IPS-15b (cell line): ENCODE measurements around the gene SLC37A1.

ENCODE experiments used
- H3K27me3 ChIP-seq: one replicate; pipeline ENCODE4 v1.6.1; 2013; ENCODE audit warnings: low read length; ENCODE audit not compliant: control insufficient read depth, insufficient read depth
- H3K36me3 ChIP-seq: one replicate; pipeline ENCODE4 v1.6.1; 2013; ENCODE audit warnings: low read length; ENCODE audit not compliant: control insufficient read depth, insufficient read depth
- H3K4me1 ChIP-seq: one replicate; pipeline ENCODE4 v1.6.1; 2013; ENCODE audit warnings: mild to moderate bottlenecking, low read length; ENCODE audit not compliant: control insufficient read depth, insufficient read depth
- H3K4me3 ChIP-seq: one replicate; pipeline ENCODE4 v1.5.1; 2013; ENCODE audit warnings: low read depth, low read length
- H3K9ac ChIP-seq: one replicate; pipeline ENCODE4 v1.6.1; 2013; ENCODE audit warnings: low read depth, mild to moderate bottlenecking, low read length
- H3K9me3 ChIP-seq: one replicate; pipeline ENCODE4 v1.6.1; 2013; ENCODE audit warnings: mild to moderate bottlenecking, low read length; ENCODE audit not compliant: control insufficient read depth, insufficient read depth

Gene SLC37A1

GRCh38 chr21:42533306-42533962, 19.8 kb downstream of the SLC37A1 start:
- H3K36me3 ChIP-seq = peaks cover 3% of the 10 kb centered on the region
- H3K9me3 ChIP-seq = no peaks in the 10 kb centered on the region
- no peak overlapping the region for H3K9ac ChIP-seq
- H3K27me3 ChIP-seq = no peaks in the 10 kb centered on the region
- no peak overlapping the region for H3K4me3 ChIP-seq
- peaks cover 3% of the 10 kb centered on the region for H3K4me1 ChIP-seq

- Histone ChIP-seq H3K9ac (no peak overlapping the region), H3K4me3 (no peak overlapping the region), H3K27me3 (no peaks in the 10 kb centered on the region), H3K9me3 (no peaks in the 10 kb centered on the region), H3K4me1 (peaks cover 3% of the 10 kb centered on the region), H3K36me3 (peaks cover 3% of the 10 kb centered on the region)
Observed at GRCh38 chr21:42533963-42534355, 20.3 kb downstream of the SLC37A1 start.

- Histone ChIP-seq H3K36me3 (peaks cover 3% of the 10 kb centered on the region), H3K4me3 (no peak overlapping the region), H3K9ac (no peak overlapping the region), H3K4me1 (peaks cover 3% of the 10 kb centered on the region), H3K9me3 (no peaks in the 10 kb centered on the region), H3K27me3 (no peaks in the 10 kb centered on the region)
Observed at GRCh38 chr21:42534421-42535378, 21.0 kb downstream of the SLC37A1 start.

GRCh38 chr21:42535602-42536171, 22.0 kb downstream of the SLC37A1 start:
- Histone ChIP-seq H3K27me3 (no peaks in the 10 kb centered on the region), H3K4me3 (no peak overlapping the region), H3K9ac (no peak overlapping the region), H3K36me3 (peaks cover 3% of the 10 kb centered on the region), H3K9me3 (no peaks in the 10 kb centered on the region), H3K4me1 (peaks cover 2% of the 10 kb centered on the region)

- Histone ChIP-seq H3K4me3 (no peak overlapping the region), H3K27me3 (no peaks in the 10 kb centered on the region), H3K4me1 (no peaks in the 10 kb centered on the region), H3K9me3 (no peaks in the 10 kb centered on the region), H3K9ac (no peak overlapping the region), H3K36me3 (peaks cover 3% of the 10 kb centered on the region)
Observed at GRCh38 chr21:42536601-42537000, 22.9 kb downstream of the SLC37A1 start.

- no peak overlapping the region for H3K9ac ChIP-seq
- H3K36me3 ChIP-seq = peaks cover 3% of the 10 kb centered on the region
- no peaks in the 10 kb centered on the region for H3K27me3 ChIP-seq
- H3K4me3 ChIP-seq = no peak overlapping the region
- no peaks in the 10 kb centered on the region for H3K9me3 ChIP-seq
- no peaks in the 10 kb centered on the region for H3K4me1 ChIP-seq
Observed at GRCh38 chr21:42537106-42537742, 23.6 kb downstream of the SLC37A1 start.

- Histone ChIP-seq H3K36me3 (peaks cover 13% of the 10 kb centered on the region), H3K4me1 (no peaks in the 10 kb centered on the region), H3K9me3 (no peaks in the 10 kb centered on the region), H3K4me3 (no peak overlapping the region), H3K9ac (no peak overlapping the region), H3K27me3 (no peaks in the 10 kb centered on the region)
Observed at GRCh38 chr21:42538479-42539275, 25.0 kb downstream of the SLC37A1 start.

- Histone ChIP-seq H3K4me3 (no peak overlapping the region), H3K27me3 (no peaks in the 10 kb centered on the region), H3K4me1 (no peaks in the 10 kb centered on the region), H3K9ac (no peak overlapping the region), H3K9me3 (no peaks in the 10 kb centered on the region), H3K36me3 (peaks cover 17% of the 10 kb centered on the region)
Observed at GRCh38 chr21:42539342-42539741, 25.7 kb downstream of the SLC37A1 start.

- no peaks in the 10 kb centered on the region for H3K9me3 ChIP-seq
- H3K9ac ChIP-seq = no peak overlapping the region
- H3K4me3 ChIP-seq = no peak overlapping the region
- peaks cover 19% of the 10 kb centered on the region for H3K36me3 ChIP-seq
- H3K27me3 ChIP-seq = no peaks in the 10 kb centered on the region
- H3K4me1 ChIP-seq = no peaks in the 10 kb centered on the region
Observed at GRCh38 chr21:42539931-42540343, 26.3 kb downstream of the SLC37A1 start.

GRCh38 chr21:42540396-42540795, 26.7 kb downstream of the SLC37A1 start:
- Histone ChIP-seq H3K4me1 (no peaks in the 10 kb centered on the region), H3K27me3 (no peaks in the 10 kb centered on the region), H3K9me3 (no peaks in the 10 kb centered on the region), H3K36me3 (peaks cover 21% of the 10 kb centered on the region), H3K9ac (no peak overlapping the region), H3K4me3 (no peak overlapping the region)

- Histone ChIP-seq H3K4me1 (no peaks in the 10 kb centered on the region), H3K9ac (no peak overlapping the region), H3K9me3 (no peaks in the 10 kb centered on the region), H3K4me3 (no peak overlapping the region), H3K27me3 (no peaks in the 10 kb centered on the region), H3K36me3 (peaks cover 21% of the 10 kb centered on the region)
Observed at GRCh38 chr21:42541174-42541573, 27.5 kb downstream of the SLC37A1 start.
